ENCODE results near the gene PRKCZ.

Gene PRKCZ

GRCh38 chr1:2181271-2181670, 131.1 kb downstream of the PRKCZ start:
- no peak for ATAC-seq (ENCODE audit: low read depth)
- no peaks in the 10 kb centered on the region for H3K9me3 ChIP-seq (ENCODE audit: severe bottlenecking)
- DNase-seq (ENCODE audit: low spot score), result no peak
- H3K27ac ChIP-seq (ENCODE audit: poor library complexity, severe bottlenecking), result no peak overlapping the region
- H3K36me3 ChIP-seq (ENCODE audit: low read depth), result 0 out of 2 replicates have a peak, but pooled peaks cover 9% of the 10 kb centered on the region
- no peak for TF ChIP-seq CTCF (IDR thresholded peaks at IDR 0.05; ENCODE audit: poor library complexity, severe bottlenecking)
- no peak overlapping the region for H3K4me3 ChIP-seq (ENCODE audit: severe bottlenecking)
- no peaks in the 10 kb centered on the region for H3K27me3 ChIP-seq (ENCODE audit: insufficient read depth, poor library complexity, severe bottlenecking)
- no peaks in the 10 kb centered on the region for H3K4me1 ChIP-seq (ENCODE audit: insufficient read depth, poor library complexity, severe bottlenecking)

GRCh38 chr1:2181752-2182151, 131.5 kb downstream of the PRKCZ start:
- ATAC-seq (ENCODE audit: low read depth) (no peak), DNase-seq (ENCODE audit: low spot score) (no peak)
- Histone ChIP-seq H3K27ac (ENCODE audit: poor library complexity, severe bottlenecking) (no peak overlapping the region), H3K9me3 (ENCODE audit: severe bottlenecking) (no peaks in the 10 kb centered on the region), H3K4me1 (ENCODE audit: insufficient read depth, poor library complexity, severe bottlenecking) (no peaks in the 10 kb centered on the region), H3K27me3 (ENCODE audit: insufficient read depth, poor library complexity, severe bottlenecking) (no peaks in the 10 kb centered on the region), H3K4me3 (ENCODE audit: severe bottlenecking) (no peak overlapping the region), H3K36me3 (ENCODE audit: low read depth) (0 out of 2 replicates have a peak, but pooled peaks cover 9% of the 10 kb centered on the region)
- TF ChIP-seq CTCF (IDR thresholded peaks at IDR 0.05; ENCODE audit: poor library complexity, severe bottlenecking), result no peak

- TF ChIP-seq CTCF (IDR thresholded peaks at IDR 0.05; ENCODE audit: poor library complexity, severe bottlenecking), result no peak
- Histone ChIP-seq H3K27me3 (ENCODE audit: insufficient read depth, poor library complexity, severe bottlenecking) (no peaks in the 10 kb centered on the region), H3K36me3 (ENCODE audit: low read depth) (0 out of 2 replicates have a peak, but pooled peaks cover 9% of the 10 kb centered on the region), H3K9me3 (ENCODE audit: severe bottlenecking) (no peaks in the 10 kb centered on the region), H3K27ac (ENCODE audit: poor library complexity, severe bottlenecking) (no peak overlapping the region), H3K4me3 (ENCODE audit: severe bottlenecking) (no peak overlapping the region), H3K4me1 (ENCODE audit: insufficient read depth, poor library complexity, severe bottlenecking) (no peaks in the 10 kb centered on the region)
- DNase-seq (ENCODE audit: low spot score), result no peak
- ATAC-seq (ENCODE audit: low read depth), result no peak
These were observed 132.2 kb downstream of the PRKCZ start for GRCh38 chr1:2182376-2182775.

- ATAC-seq (ENCODE audit: low read depth) (no peak), DNase-seq (ENCODE audit: low spot score) (no peak)
- H3K4me3 ChIP-seq (ENCODE audit: severe bottlenecking), result no peak overlapping the region
- H3K27ac ChIP-seq (ENCODE audit: poor library complexity, severe bottlenecking), result no peak overlapping the region
- no peaks in the 10 kb centered on the region for H3K27me3 ChIP-seq (ENCODE audit: insufficient read depth, poor library complexity, severe bottlenecking)
- no peak for TF ChIP-seq CTCF (IDR thresholded peaks at IDR 0.05; ENCODE audit: poor library complexity, severe bottlenecking)
- H3K36me3 ChIP-seq (ENCODE audit: low read depth), result 0 out of 2 replicates have a peak, but pooled peaks cover 9% of the 10 kb centered on the region
- H3K9me3 ChIP-seq (ENCODE audit: severe bottlenecking), result no peaks in the 10 kb centered on the region
- H3K4me1 ChIP-seq (ENCODE audit: insufficient read depth, poor library complexity, severe bottlenecking), result no peaks in the 10 kb centered on the region
These were observed 133.7 kb downstream of the PRKCZ start for GRCh38 chr1:2183937-2184334.

- Histone ChIP-seq H3K4me1 (ENCODE audit: insufficient read depth, poor library complexity, severe bottlenecking) (no peaks in the 10 kb centered on the region), H3K9me3 (ENCODE audit: severe bottlenecking) (no peaks in the 10 kb centered on the region), H3K36me3 (ENCODE audit: low read depth) (0 out of 2 replicates have a peak, but pooled peaks cover 9% of the 10 kb centered on the region), H3K27ac (ENCODE audit: poor library complexity, severe bottlenecking) (no peak overlapping the region), H3K27me3 (ENCODE audit: insufficient read depth, poor library complexity, severe bottlenecking) (no peaks in the 10 kb centered on the region), H3K4me3 (ENCODE audit: severe bottlenecking) (no peak overlapping the region)
- no peak for ATAC-seq (ENCODE audit: low read depth)
- DNase-seq (ENCODE audit: low spot score), result no peak
- TF ChIP-seq CTCF (IDR thresholded peaks at IDR 0.05; ENCODE audit: poor library complexity, severe bottlenecking), result no peak
These were observed 134.3 kb downstream of the PRKCZ start for GRCh38 chr1:2184531-2184930.
